Activated B cell treated with CpG ODN at 0.5 μM for 24 hours (primary cell): ENCODE data around the gene GREM1. TPM values are rescaled to one million over a fixed set of nuclear protein-coding genes. Genes with fewer than 3 reads are reported as not detected.

Experiments used
- ATAC-seq: fragments of 200-7000 bp; cut with Tn5 transposase; one replicate; pipeline ENCODE4 v1.10.0; 2021; ENCODE audit warnings: low read depth, mild to moderate bottlenecking, moderate library complexity
- CTCF ChIA-PET: fragments of 350-600 bp; sonication (Branson Sonifier 250); formaldehyde crosslinking; loops from one replicate; lab custom pipeline; 2021; ENCODE audit warnings: antibody characterized with exemption; lab: Charles Lee
- POLR2A ChIA-PET: fragments of 350-600 bp; sonication (Branson Sonifier 250); formaldehyde crosslinking; loops from one replicate; lab custom pipeline; 2021; ENCODE audit warnings: antibody characterized with exemption; lab: Charles Lee
- DNase-seq: peaks from one replicate; pipeline ENCODE4 v3.0.0; 2022
- H3K27ac Mint-ChIP-seq: one replicate; pipeline ENCODE4 v1.8.0; 2020; ENCODE audit warnings: mixed read lengths
- H3K27me3 Mint-ChIP-seq: one replicate; pipeline ENCODE4 v1.8.0; 2021; ENCODE audit warnings: mixed read lengths
- H3K36me3 Mint-ChIP-seq: one replicate; pipeline ENCODE4 v1.8.0; 2021; ENCODE audit warnings: low read depth, mixed read lengths
- H3K4me1 Mint-ChIP-seq: one replicate; pipeline ENCODE4 v1.8.0; 2021; ENCODE audit warnings: mixed read lengths
- H3K4me3 Mint-ChIP-seq: one replicate; pipeline ENCODE4 v1.8.0; 2020; ENCODE audit warnings: mild to moderate bottlenecking, mixed read lengths
- H3K9me3 Mint-ChIP-seq: one replicate; pipeline ENCODE4 v1.8.0; 2020; ENCODE audit warnings: mixed read lengths
- CTCF ChIP-seq: fragments of 200-600 bp; IDR thresholded peaks from one replicate; pipeline ENCODE4 v1.8.0; 2022; ENCODE audit warnings: antibody characterized with exemption, mild to moderate bottlenecking
- intact Hi-C: fragments of 100-400 bp; cut with micrococcal nuclease; formaldehyde crosslinking; loops from one replicate; pipeline ENCODE4 v1.15.1; 2024
- total RNA-seq: library from RNA; stranded (reverse); gene quantifications from 2 replicates; pipeline ENCODE4 v1.2.3, GENCODE V29; 2022

The GREM1 gene
- total RNA-seq, 1 donor from 2014 or later, result not detected

GRCh38 chr15:32679298-32679690 lies 38.5 kb upstream of the GREM1 start:
- Mint-ChIP-seq H3K9me3 (no peaks in the 10 kb centered on the region), H3K4me3 (no peak overlapping the region), H3K4me1 (no peaks in the 10 kb centered on the region), H3K27me3 (no peaks in the 10 kb centered on the region), H3K36me3 (no peaks in the 10 kb centered on the region), H3K27ac (no peak overlapping the region)
- ATAC-seq, result no peak
- intact Hi-C loops, result no loop called here
- DNase-seq, result no peak
- TF ChIP-seq CTCF, result no peak
- ChIA-PET POLR2A (no interaction called here), CTCF (interaction anchor here (0.6 kb wide), 1 partner anchor 19 kb away, joined by 3 read pairs; no protein-coding TSS in a partner anchor)

GRCh38 chr15:32682569-32682968 lies 35.2 kb upstream of the GREM1 start:
- H3K36me3 Mint-ChIP-seq, result no peaks in the 10 kb centered on the region
- H3K4me3 Mint-ChIP-seq, result no peak overlapping the region
- no peak for TF ChIP-seq CTCF
- CTCF ChIA-PET, result no interaction called here
- DNase-seq, result no peak
- H3K9me3 Mint-ChIP-seq, result no peaks in the 10 kb centered on the region
- POLR2A ChIA-PET, result no interaction called here
- intact Hi-C loops, result no loop called here
- no peak overlapping the region for H3K27ac Mint-ChIP-seq
- no peak for ATAC-seq
- H3K4me1 Mint-ChIP-seq, result no peaks in the 10 kb centered on the region
- no peaks in the 10 kb centered on the region for H3K27me3 Mint-ChIP-seq

- no peaks in the 10 kb centered on the region for H3K4me1 Mint-ChIP-seq
- no peaks in the 10 kb centered on the region for H3K36me3 Mint-ChIP-seq
- no peak for ATAC-seq
- H3K4me3 Mint-ChIP-seq, result no peak overlapping the region
- no peaks in the 10 kb centered on the region for H3K27me3 Mint-ChIP-seq
- ChIA-PET POLR2A (no interaction called here), CTCF (no interaction called here)
- TF ChIP-seq CTCF, result no peak
- intact Hi-C loops, result no loop called here
- no peaks in the 10 kb centered on the region for H3K9me3 Mint-ChIP-seq
- no peak overlapping the region for H3K27ac Mint-ChIP-seq
- DNase-seq, result no peak
Observed at GRCh38 chr15:32682977-32683630, 34.7 kb upstream of the GREM1 start.

GRCh38 chr15:32683906-32684584 lies 33.8 kb upstream of the GREM1 start:
- Mint-ChIP-seq H3K27ac (no peak overlapping the region), H3K4me1 (no peaks in the 10 kb centered on the region), H3K4me3 (no peak overlapping the region), H3K27me3 (no peaks in the 10 kb centered on the region), H3K9me3 (no peaks in the 10 kb centered on the region), H3K36me3 (no peaks in the 10 kb centered on the region)
- ChIA-PET POLR2A (no interaction called here), CTCF (no interaction called here)
- DNase-seq, result no peak
- intact Hi-C loops, result no loop called here
- no peak for TF ChIP-seq CTCF
- no peak for ATAC-seq

GRCh38 chr15:32685576-32685975 lies 32.2 kb upstream of the GREM1 start:
- intact Hi-C loops, result no loop called here
- Mint-ChIP-seq H3K27ac (no peak overlapping the region), H3K9me3 (no peaks in the 10 kb centered on the region), H3K4me3 (no peak overlapping the region), H3K4me1 (no peaks in the 10 kb centered on the region), H3K27me3 (no peaks in the 10 kb centered on the region), H3K36me3 (no peaks in the 10 kb centered on the region)
- TF ChIP-seq CTCF, result no peak
- DNase-seq (no peak), ATAC-seq (no peak)
- ChIA-PET POLR2A (no interaction called here), CTCF (no interaction called here)
